GM23338 (cell line): ENCODE data around the gene ESR1. TPM values are rescaled to one million over a fixed set of nuclear protein-coding genes. Genes with fewer than 3 reads are reported as not detected.

Experiments
- ATAC-seq: fragments of 200-7000 bp; cut with Tn5 transposase; 3 replicates; pipeline ENCODE4 v1.9.1; 2020
- DNase-seq: peaks from one replicate; pipeline ENCODE4 v3.0.0-alpha.2; 2015; ENCODE audit warnings: low spot score
- H2AFZ ChIP-seq: fragments of 200-600 bp; sonication (generic); 2 replicates; pipeline ENCODE4 v1.8.0; 2016; ENCODE audit warnings: antibody characterized with exemption, mild to moderate bottlenecking, moderate library complexity
- H3F3A ChIP-seq: fragments of 200-600 bp; sonication (generic); replicated peaks from 2 replicates; pipeline ENCODE4 v1.8.0; 2017; ENCODE audit warnings: antibody characterized with exemption, mixed run types, low read depth
- H3K27ac ChIP-seq: fragments of 200-600 bp; sonication (generic); 2 replicates; pipeline ENCODE4 v1.6.1; 2016; ENCODE audit warnings: low read depth
- H3K27me3 ChIP-seq: fragments of 200-600 bp; sonication (generic); 2 replicates; pipeline ENCODE4 v1.8.0; 2016; ENCODE audit warnings: mild to moderate bottlenecking, mixed run types, moderate library complexity; ENCODE audit not compliant: insufficient read depth
- H3K36me3 ChIP-seq: fragments of 200-600 bp; sonication (generic); 2 replicates; pipeline ENCODE4 v1.8.0; 2016; ENCODE audit warnings: mild to moderate bottlenecking; ENCODE audit not compliant: insufficient read depth
- H3K4me1 ChIP-seq: fragments of 200-600 bp; sonication (generic); 2 replicates; pipeline ENCODE4 v1.8.0; 2016; ENCODE audit warnings: mild to moderate bottlenecking, moderate library complexity; ENCODE audit not compliant: insufficient read depth
- H3K4me2 ChIP-seq: fragments of 200-600 bp; sonication (generic); 2 replicates; pipeline ENCODE4 v1.7.1; 2017; ENCODE audit warnings: mixed run types
- H3K4me3 ChIP-seq: fragments of 200-600 bp; sonication (generic); 2 replicates; pipeline ENCODE4 v1.6.1; 2016; ENCODE audit warnings: mixed run types
- H3K79me2 ChIP-seq: fragments of 200-600 bp; sonication (generic); replicated peaks from 2 replicates; pipeline ENCODE4 v1.8.0; 2017; ENCODE audit warnings: mild to moderate bottlenecking; ENCODE audit not compliant: insufficient read depth
- H3K9me2 ChIP-seq: fragments of 200-600 bp; sonication (generic); 2 replicates; pipeline ENCODE4 v1.8.0; 2017; ENCODE audit not compliant: insufficient read depth
- H4K20me1 ChIP-seq: fragments of 200-600 bp; sonication (generic); replicated peaks from 2 replicates; pipeline ENCODE4 v1.8.0; 2017; ENCODE audit warnings: mild to moderate bottlenecking; ENCODE audit not compliant: insufficient read depth
- H3K27ac Mint-ChIP-seq: 2 replicates; pipeline ENCODE4 v1.8.0; 2020; ENCODE audit warnings: inconsistent platforms, mild to moderate bottlenecking, moderate library complexity, mixed read lengths
- H3K27me3 Mint-ChIP-seq: 3 replicates; pipeline ENCODE4 v1.8.0; 2022; ENCODE audit warnings: low read depth, mild to moderate bottlenecking, moderate library complexity, mixed read lengths, inconsistent platforms; ENCODE audit not compliant: insufficient read depth, poor library complexity
- H3K36me3 Mint-ChIP-seq: 3 replicates; pipeline ENCODE4 v1.8.0; 2021; ENCODE audit warnings: low read depth, mild to moderate bottlenecking, inconsistent platforms, moderate library complexity, mixed read lengths
- H3K4me1 Mint-ChIP-seq: 3 replicates; pipeline ENCODE4 v1.8.0; 2020; ENCODE audit warnings: mild to moderate bottlenecking, inconsistent platforms, mixed read lengths
- H3K4me3 Mint-ChIP-seq: 3 replicates; pipeline ENCODE4 v1.8.0; 2021; ENCODE audit warnings: moderate library complexity, mild to moderate bottlenecking, inconsistent platforms, mixed read lengths
- H3K9me3 Mint-ChIP-seq: 3 replicates; pipeline ENCODE4 v1.8.0; 2020; ENCODE audit warnings: moderate library complexity, mild to moderate bottlenecking, inconsistent platforms, mixed read lengths
- CREB1 ChIP-seq: fragments of 250-450 bp; sonication (Bioruptor Pico); IDR thresholded peaks from 2 replicates; pipeline ENCODE4 v1.5.0; 2020; ENCODE audit warnings: low read depth, mild to moderate bottlenecking, moderate library complexity
- EZH2 ChIP-seq: fragments of 200-600 bp; sonication (generic); IDR thresholded peaks from one replicate; pipeline ENCODE4 v1.8.0; 2017; ENCODE audit warnings: antibody characterized with exemption, mild to moderate bottlenecking, low read depth; ENCODE audit not compliant: unreplicated experiment
- EZH2phosphoT487 ChIP-seq: fragments of 200-600 bp; sonication (generic); IDR thresholded peaks from one replicate; pipeline ENCODE4 v1.8.1; 2018; ENCODE audit warnings: antibody characterized with exemption; ENCODE audit not compliant: unreplicated experiment
- JUNB ChIP-seq: IDR thresholded peaks from one replicate; pipeline ENCODE4 v1.6.1; 2016; ENCODE audit warnings: antibody characterized with exemption; ENCODE audit not compliant: unreplicated experiment
- NANOG ChIP-seq: IDR thresholded peaks from 2 replicates; pipeline ENCODE4 v1.6.1; 2016; ENCODE audit warnings: antibody characterized with exemption, borderline replicate concordance
- POLR2AphosphoS5 ChIP-seq: IDR thresholded peaks from 2 replicates; pipeline ENCODE4 v1.6.1; 2016; ENCODE audit warnings: antibody characterized with exemption, low read depth
- ZNF114 ChIP-seq: fragments of 250-450 bp; sonication (Bioruptor Pico); IDR thresholded peaks from 2 replicates; pipeline ENCODE4 v1.5.0; 2020; ENCODE audit warnings: mild to moderate bottlenecking, moderate library complexity
- polyA plus RNA-seq: library from polyadenylated mRNA; unstranded; fragments of >200 nt; fragmentation: Nextera tagmentation; extraction: Ambion mirVana; gene quantifications from 2 replicates; pipeline ENCODE4 v1.2.1, GENCODE V29; 2016
- total RNA-seq: library from RNA; depleted of rRNA; stranded (reverse); fragments of >200 nt; shearing (Covaris generic); gene quantifications from 2 replicates; pipeline ENCODE4 v1.2.3, GENCODE V29; 2014
- TF ChIP-seq, protein P1 (sequence below): IDR thresholded peaks from one replicate; pipeline ENCODE4 v1.6.1; 2018; ENCODE audit warnings: antibody characterized with exemption; ENCODE audit not compliant: unreplicated experiment
- TF ChIP-seq, protein P2 (sequence below): fragments of 250-450 bp; sonication (Bioruptor Pico); IDR thresholded peaks from 2 replicates; pipeline ENCODE4 v1.5.0; 2020; ENCODE audit warnings: mild to moderate bottlenecking, moderate library complexity

ESR1 gene
- total and polyA plus RNA-seq, 2 experiments from 2014 or later = 0.94 TPM; not detected in 1

DNA sequence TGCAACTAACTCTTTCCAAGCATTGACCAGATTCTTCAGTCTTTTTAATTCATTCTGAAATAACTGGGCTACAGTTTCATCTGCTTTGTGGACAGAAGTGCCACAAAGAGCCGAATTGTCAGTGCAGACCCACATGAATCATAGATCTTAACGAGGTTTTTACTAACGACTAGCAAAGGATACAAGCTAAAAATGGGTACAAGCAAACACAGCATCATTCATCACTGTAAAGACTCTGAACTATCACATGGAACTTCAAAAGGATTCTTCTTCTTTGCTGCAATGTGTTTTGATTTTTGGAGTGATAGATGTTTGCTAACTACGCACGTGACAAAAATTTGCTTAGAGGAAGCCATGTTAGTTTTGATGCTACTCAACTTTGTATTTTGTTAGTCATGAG is 227.1 kb downstream of the ESR1 start:
- DNase-seq (no peak), ATAC-seq (no peak)
- Histone ChIP-seq H3K36me3 (no peaks in the 10 kb centered on the region), H3K4me2 (no peak overlapping the region), H4K20me1 (no peaks in the 10 kb centered on the region), H3K27me3 (no peaks in the 10 kb centered on the region), H3K9me2 (no peaks in the 10 kb centered on the region), H3F3A (no peaks in the 10 kb centered on the region), H2AFZ (no peak overlapping the region), H3K4me1 (no peaks in the 10 kb centered on the region), H3K27ac (no peak overlapping the region), H3K79me2 (no peaks in the 10 kb centered on the region), H3K4me3 (no peak overlapping the region)
- Mint-ChIP-seq H3K9me3 (peaks cover 28% of the 10 kb centered on the region), H3K27ac (no peak overlapping the region), H3K4me1 (no peaks in the 10 kb centered on the region), H3K4me3 (no peak overlapping the region), H3K27me3 (peaks cover 8% of the 10 kb centered on the region), H3K36me3 (peaks cover 2% of the 10 kb centered on the region; the same call in 1 of the 3 replicates)
- no peak for TF ChIP-seq NANOG
- TF ChIP-seq, protein P1, sequence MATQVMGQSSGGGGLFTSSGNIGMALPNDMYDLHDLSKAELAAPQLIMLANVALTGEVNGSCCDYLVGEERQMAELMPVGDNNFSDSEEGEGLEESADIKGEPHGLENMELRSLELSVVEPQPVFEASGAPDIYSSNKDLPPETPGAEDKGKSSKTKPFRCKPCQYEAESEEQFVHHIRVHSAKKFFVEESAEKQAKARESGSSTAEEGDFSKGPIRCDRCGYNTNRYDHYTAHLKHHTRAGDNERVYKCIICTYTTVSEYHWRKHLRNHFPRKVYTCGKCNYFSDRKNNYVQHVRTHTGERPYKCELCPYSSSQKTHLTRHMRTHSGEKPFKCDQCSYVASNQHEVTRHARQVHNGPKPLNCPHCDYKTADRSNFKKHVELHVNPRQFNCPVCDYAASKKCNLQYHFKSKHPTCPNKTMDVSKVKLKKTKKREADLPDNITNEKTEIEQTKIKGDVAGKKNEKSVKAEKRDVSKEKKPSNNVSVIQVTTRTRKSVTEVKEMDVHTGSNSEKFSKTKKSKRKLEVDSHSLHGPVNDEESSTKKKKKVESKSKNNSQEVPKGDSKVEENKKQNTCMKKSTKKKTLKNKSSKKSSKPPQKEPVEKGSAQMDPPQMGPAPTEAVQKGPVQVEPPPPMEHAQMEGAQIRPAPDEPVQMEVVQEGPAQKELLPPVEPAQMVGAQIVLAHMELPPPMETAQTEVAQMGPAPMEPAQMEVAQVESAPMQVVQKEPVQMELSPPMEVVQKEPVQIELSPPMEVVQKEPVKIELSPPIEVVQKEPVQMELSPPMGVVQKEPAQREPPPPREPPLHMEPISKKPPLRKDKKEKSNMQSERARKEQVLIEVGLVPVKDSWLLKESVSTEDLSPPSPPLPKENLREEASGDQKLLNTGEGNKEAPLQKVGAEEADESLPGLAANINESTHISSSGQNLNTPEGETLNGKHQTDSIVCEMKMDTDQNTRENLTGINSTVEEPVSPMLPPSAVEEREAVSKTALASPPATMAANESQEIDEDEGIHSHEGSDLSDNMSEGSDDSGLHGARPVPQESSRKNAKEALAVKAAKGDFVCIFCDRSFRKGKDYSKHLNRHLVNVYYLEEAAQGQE = no peak
- no peak for TF ChIP-seq POLR2AphosphoS5
- no peak for TF ChIP-seq JUNB
- no peak for TF ChIP-seq EZH2phosphoT487
- TF ChIP-seq ZNF114 = no peak
- no peak for TF ChIP-seq CREB1
- TF ChIP-seq EZH2 = no peak
- TF ChIP-seq, protein P2, sequence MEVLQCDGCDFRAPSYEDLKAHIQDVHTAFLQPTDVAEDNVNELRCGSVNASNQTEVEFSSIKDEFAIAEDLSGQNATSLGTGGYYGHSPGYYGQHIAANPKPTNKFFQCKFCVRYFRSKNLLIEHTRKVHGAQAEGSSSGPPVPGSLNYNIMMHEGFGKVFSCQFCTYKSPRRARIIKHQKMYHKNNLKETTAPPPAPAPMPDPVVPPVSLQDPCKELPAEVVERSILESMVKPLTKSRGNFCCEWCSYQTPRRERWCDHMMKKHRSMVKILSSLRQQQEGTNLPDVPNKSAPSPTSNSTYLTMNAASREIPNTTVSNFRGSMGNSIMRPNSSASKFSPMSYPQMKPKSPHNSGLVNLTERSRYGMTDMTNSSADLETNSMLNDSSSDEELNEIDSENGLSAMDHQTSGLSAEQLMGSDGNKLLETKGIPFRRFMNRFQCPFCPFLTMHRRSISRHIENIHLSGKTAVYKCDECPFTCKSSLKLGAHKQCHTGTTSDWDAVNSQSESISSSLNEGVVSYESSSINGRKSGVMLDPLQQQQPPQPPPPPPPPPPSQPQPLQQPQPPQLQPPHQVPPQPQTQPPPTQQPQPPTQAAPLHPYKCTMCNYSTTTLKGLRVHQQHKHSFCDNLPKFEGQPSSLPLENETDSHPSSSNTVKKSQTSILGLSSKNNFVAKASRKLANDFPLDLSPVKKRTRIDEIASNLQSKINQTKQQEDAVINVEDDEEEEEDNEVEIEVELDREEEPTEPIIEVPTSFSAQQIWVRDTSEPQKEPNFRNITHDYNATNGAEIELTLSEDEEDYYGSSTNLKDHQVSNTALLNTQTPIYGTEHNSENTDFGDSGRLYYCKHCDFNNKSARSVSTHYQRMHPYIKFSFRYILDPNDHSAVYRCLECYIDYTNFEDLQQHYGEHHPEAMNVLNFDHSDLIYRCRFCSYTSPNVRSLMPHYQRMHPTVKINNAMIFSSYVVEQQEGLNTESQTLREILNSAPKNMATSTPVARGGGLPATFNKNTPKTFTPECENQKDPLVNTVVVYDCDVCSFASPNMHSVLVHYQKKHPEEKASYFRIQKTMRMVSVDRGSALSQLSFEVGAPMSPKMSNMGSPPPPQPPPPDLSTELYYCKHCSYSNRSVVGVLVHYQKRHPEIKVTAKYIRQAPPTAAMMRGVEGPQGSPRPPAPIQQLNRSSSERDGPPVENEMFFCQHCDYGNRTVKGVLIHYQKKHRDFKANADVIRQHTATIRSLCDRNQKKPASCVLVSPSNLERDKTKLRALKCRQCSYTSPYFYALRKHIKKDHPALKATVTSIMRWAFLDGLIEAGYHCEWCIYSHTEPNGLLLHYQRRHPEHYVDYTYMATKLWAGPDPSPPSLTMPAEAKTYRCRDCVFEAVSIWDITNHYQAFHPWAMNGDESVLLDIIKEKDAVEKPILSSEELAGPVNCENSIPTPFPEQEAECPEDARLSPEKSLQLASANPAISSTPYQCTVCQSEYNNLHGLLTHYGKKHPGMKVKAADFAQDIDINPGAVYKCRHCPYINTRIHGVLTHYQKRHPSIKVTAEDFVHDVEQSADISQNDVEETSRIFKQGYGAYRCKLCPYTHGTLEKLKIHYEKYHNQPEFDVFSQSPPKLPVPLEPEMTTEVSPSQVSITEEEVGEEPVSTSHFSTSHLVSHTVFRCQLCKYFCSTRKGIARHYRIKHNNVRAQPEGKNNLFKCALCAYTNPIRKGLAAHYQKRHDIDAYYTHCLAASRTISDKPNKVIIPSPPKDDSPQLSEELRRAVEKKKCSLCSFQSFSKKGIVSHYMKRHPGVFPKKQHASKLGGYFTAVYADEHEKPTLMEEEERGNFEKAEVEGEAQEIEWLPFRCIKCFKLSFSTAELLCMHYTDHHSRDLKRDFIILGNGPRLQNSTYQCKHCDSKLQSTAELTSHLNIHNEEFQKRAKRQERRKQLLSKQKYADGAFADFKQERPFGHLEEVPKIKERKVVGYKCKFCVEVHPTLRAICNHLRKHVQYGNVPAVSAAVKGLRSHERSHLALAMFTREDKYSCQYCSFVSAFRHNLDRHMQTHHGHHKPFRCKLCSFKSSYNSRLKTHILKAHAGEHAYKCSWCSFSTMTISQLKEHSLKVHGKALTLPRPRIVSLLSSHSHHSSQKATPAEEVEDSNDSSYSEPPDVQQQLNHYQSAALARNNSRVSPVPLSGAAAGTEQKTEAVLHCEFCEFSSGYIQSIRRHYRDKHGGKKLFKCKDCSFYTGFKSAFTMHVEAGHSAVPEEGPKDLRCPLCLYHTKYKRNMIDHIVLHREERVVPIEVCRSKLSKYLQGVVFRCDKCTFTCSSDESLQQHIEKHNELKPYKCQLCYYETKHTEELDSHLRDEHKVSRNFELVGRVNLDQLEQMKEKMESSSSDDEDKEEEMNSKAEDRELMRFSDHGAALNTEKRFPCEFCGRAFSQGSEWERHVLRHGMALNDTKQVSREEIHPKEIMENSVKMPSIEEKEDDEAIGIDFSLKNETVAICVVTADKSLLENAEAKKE (CRISPR knock-in tag) = no peak
